ENCODE data around the gene NFIA.

DNA sequence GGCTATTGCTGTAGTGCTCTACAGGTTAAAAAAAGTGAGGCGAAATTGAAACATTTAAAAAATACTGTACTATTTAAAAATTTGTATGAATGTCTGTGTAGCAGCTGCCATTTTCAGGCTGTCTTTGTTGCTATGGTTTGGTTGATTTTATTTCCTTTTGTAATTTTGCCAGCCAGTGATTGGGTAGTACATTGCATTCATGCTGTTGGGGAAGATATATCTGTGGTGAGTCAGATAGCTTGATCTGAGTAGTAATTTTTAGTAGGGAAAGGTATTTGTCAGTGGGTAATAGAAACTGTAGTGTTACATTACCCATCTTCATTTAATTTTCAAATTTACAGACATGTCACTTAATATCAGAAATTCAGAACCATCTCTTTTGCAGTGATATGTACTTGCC, 15.0 kb downstream of the NFIA start:
- TF ChIP-seq, protein P1, sequence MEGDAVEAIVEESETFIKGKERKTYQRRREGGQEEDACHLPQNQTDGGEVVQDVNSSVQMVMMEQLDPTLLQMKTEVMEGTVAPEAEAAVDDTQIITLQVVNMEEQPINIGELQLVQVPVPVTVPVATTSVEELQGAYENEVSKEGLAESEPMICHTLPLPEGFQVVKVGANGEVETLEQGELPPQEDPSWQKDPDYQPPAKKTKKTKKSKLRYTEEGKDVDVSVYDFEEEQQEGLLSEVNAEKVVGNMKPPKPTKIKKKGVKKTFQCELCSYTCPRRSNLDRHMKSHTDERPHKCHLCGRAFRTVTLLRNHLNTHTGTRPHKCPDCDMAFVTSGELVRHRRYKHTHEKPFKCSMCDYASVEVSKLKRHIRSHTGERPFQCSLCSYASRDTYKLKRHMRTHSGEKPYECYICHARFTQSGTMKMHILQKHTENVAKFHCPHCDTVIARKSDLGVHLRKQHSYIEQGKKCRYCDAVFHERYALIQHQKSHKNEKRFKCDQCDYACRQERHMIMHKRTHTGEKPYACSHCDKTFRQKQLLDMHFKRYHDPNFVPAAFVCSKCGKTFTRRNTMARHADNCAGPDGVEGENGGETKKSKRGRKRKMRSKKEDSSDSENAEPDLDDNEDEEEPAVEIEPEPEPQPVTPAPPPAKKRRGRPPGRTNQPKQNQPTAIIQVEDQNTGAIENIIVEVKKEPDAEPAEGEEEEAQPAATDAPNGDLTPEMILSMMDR (conservative IDR thresholded peaks at IDR 0.05 in 1 of 2, IDR thresholded peaks at IDR 0.05 in 1 of 2; ENCODE audit: extremely low read depth in 1 of 2, insufficient read depth in 1 of 2, low read depth in 1 of 2, low read length in 2 of 2): no peak
- TF ChIP-seq EZH2 (IDR thresholded peaks at IDR 0.05; ENCODE audit: borderline replicate concordance, low read length): no peak
